ENCODE measurements around the gene RBMS3. TPM values are rescaled to one million over a fixed set of nuclear protein-coding genes. Genes with fewer than 3 reads are reported as not detected.

RBMS3 gene
- total RNA-seq, 1 donor from 2014 or later = 3.8 TPM

- Mint-ChIP-seq H3K9me3 (ENCODE audit: low read depth) (peaks cover 3% of the 10 kb centered on the region), H3K4me3 (ENCODE audit: low read depth) (no peak overlapping the region), H3K36me3 (ENCODE audit: insufficient read depth) (no peaks in the 10 kb centered on the region), H3K27me3 (no peaks in the 10 kb centered on the region), H3K4me1 (ENCODE audit: low read depth) (no peaks in the 10 kb centered on the region), H3K27ac (no peak overlapping the region)
- DNase-seq (ENCODE audit: low spot score, unreplicated experiment) = no peak
- no peak for TF ChIP-seq CTCF (IDR thresholded peaks at IDR 0.05; ENCODE audit: unreplicated experiment)
Observed at GRCh38 chr3:29619676-29620075, 338.8 kb downstream of the RBMS3 start.

- no peak for DNase-seq (ENCODE audit: low spot score, unreplicated experiment)
- no peak overlapping the region for H3K27ac Mint-ChIP-seq
- H3K36me3 Mint-ChIP-seq (ENCODE audit: insufficient read depth) = no peaks in the 10 kb centered on the region
- no peak overlapping the region for H3K4me3 Mint-ChIP-seq (ENCODE audit: low read depth)
- H3K9me3 Mint-ChIP-seq (ENCODE audit: low read depth) = no peaks in the 10 kb centered on the region
- peaks cover 10% of the 10 kb centered on the region for H3K4me1 Mint-ChIP-seq (ENCODE audit: low read depth)
- no peak for TF ChIP-seq CTCF (IDR thresholded peaks at IDR 0.05; ENCODE audit: unreplicated experiment)
- no peaks in the 10 kb centered on the region for H3K27me3 Mint-ChIP-seq
Observed at GRCh38 chr3:29627136-29628117, 346.6 kb downstream of the RBMS3 start.

GRCh38 chr3:29628795-29629194 is 347.9 kb downstream of the RBMS3 start:
- H3K4me3 Mint-ChIP-seq (ENCODE audit: low read depth) = no peak overlapping the region
- H3K27ac Mint-ChIP-seq = no peak overlapping the region
- DNase-seq (ENCODE audit: low spot score, unreplicated experiment) = no peak
- no peaks in the 10 kb centered on the region for H3K36me3 Mint-ChIP-seq (ENCODE audit: insufficient read depth)
- no peak for TF ChIP-seq CTCF (IDR thresholded peaks at IDR 0.05; ENCODE audit: unreplicated experiment)
- no peaks in the 10 kb centered on the region for H3K27me3 Mint-ChIP-seq
- no peaks in the 10 kb centered on the region for H3K9me3 Mint-ChIP-seq (ENCODE audit: low read depth)
- peaks cover 14% of the 10 kb centered on the region for H3K4me1 Mint-ChIP-seq (ENCODE audit: low read depth)

- Mint-ChIP-seq H3K9me3 (ENCODE audit: low read depth) (peaks cover 15% of the 10 kb centered on the region), H3K4me1 (ENCODE audit: low read depth) (peaks cover 21% of the 10 kb centered on the region), H3K36me3 (ENCODE audit: insufficient read depth) (no peaks in the 10 kb centered on the region), H3K27me3 (no peaks in the 10 kb centered on the region), H3K27ac (no peak overlapping the region), H3K4me3 (ENCODE audit: low read depth) (no peak overlapping the region)
- no peak for DNase-seq (ENCODE audit: low spot score, unreplicated experiment)
- no peak for TF ChIP-seq CTCF (IDR thresholded peaks at IDR 0.05; ENCODE audit: unreplicated experiment)
Observed at GRCh38 chr3:29635888-29636287, 355.0 kb downstream of the RBMS3 start.

GRCh38 chr3:29637068-29637467 is 356.2 kb downstream of the RBMS3 start:
- H3K4me3 Mint-ChIP-seq (ENCODE audit: low read depth) = no peak overlapping the region
- H3K4me1 Mint-ChIP-seq (ENCODE audit: low read depth) = peaks cover 16% of the 10 kb centered on the region
- peaks cover 15% of the 10 kb centered on the region for H3K9me3 Mint-ChIP-seq (ENCODE audit: low read depth)
- no peaks in the 10 kb centered on the region for H3K27me3 Mint-ChIP-seq
- no peaks in the 10 kb centered on the region for H3K36me3 Mint-ChIP-seq (ENCODE audit: insufficient read depth)
- no peak for TF ChIP-seq CTCF (IDR thresholded peaks at IDR 0.05; ENCODE audit: unreplicated experiment)
- no peak overlapping the region for H3K27ac Mint-ChIP-seq
- no peak for DNase-seq (ENCODE audit: low spot score, unreplicated experiment)
